Cardiac ventricle fibroblast (primary cell): ENCODE results near the gene DDX25. TPM values are rescaled to one million over a fixed set of nuclear protein-coding genes. Genes with fewer than 3 reads are reported as not detected.

Source experiments
- total RNA-seq: library from RNA; depleted of rRNA; stranded (reverse); fragments of >200 nt; gene quantifications from 2 replicates; pipeline ENCODE4 v1.2.3, GENCODE V29; 2015

DDX25 gene
- not detected in 2 replicates for total RNA-seq

GRCh38 chr11:125903711-125904659 is at the start of gene DDX25:
Gene DDX25 (plus strand): TSS chr11:125904508. CDS start chr11:125904518, 10 bp downstream.

GRCh38 chr11:125887373-125888324 is 16.7 kb upstream of the DDX25 start, which contains the start of gene HYLS1:
Gene HYLS1 (plus strand): TSS chr11:125887668. CDS start chr11:125899369, 11,701 bp downstream.

GRCh38 chr11:125902927-125903710 is 1.2 kb upstream of the DDX25 start, which contains the start of gene PUS3:
Gene PUS3 (minus strand): TSS chr11:125903206. CDS start chr11:125896284, 6,922 bp downstream.

GRCh38 chr11:125945797-125946520 is 41.7 kb downstream of the DDX25 start, which contains the start of gene VSIG10L2:
Gene VSIG10L2 (plus strand): TSS chr11:125946044. CDS start chr11:125946056, 12 bp downstream.

Other genes with a start within 250 kb of the DDX25 start
- gene ACRV1, start 223.7 kb upstream of the DDX25 start, total RNA-seq, result not detected in 2 replicates
- gene PATE1, start 158.2 kb upstream of the DDX25 start, total RNA-seq, result not detected in 2 replicates
- gene PATE2, start 125.7 kb upstream of the DDX25 start, total RNA-seq, result 0.44 TPM in 1 of 2 replicates, not detected in the other
- not detected in 2 replicates for gene PATE3, start 116.4 kb upstream of the DDX25 start, total RNA-seq
- not detected in 2 replicates for gene PATE4, start 71.2 kb upstream of the DDX25 start, total RNA-seq
- gene HYLS1, start 16.8 kb upstream of the DDX25 start, total RNA-seq, result 3.2 and 5.9 TPM in 2 replicates
- 11.2 and 12.0 TPM in 2 replicates for gene PUS3, start 1.3 kb upstream of the DDX25 start, total RNA-seq
- gene VSIG10L2, start 41.5 kb downstream of the DDX25 start, total RNA-seq, result not detected in 2 replicates
- 17.8 and 22.9 TPM in 2 replicates for gene CDON, start 158.4 kb downstream of the DDX25 start, total RNA-seq